Aorta (tissue), 5 donors: Measurements from ENCODE around the gene RFTN1. TPM values are rescaled to one million over a fixed set of nuclear protein-coding genes. Genes with fewer than 3 reads are reported as not detected.
A peak's percentile ranks its signal among the peaks of the same experiment; 100 is the strongest.

Experiments
- ATAC-seq: fragments of 200-7000 bp; cut with Tn5 transposase; one replicate; pipeline ENCODE4 v1.9.1; 2022; ENCODE audit warnings: moderate library complexity; ENCODE audit not compliant: low FRiP score
- DNase-seq, 2 donors: peaks; one replicate each; pipeline ENCODE4 v3.0.0-alpha.2; 2020
- H3K27ac ChIP-seq, 2 donors: one replicate each; pipeline ENCODE4 v1.5.1; 2013; ENCODE audit warnings: low read length in 2 of 2, mild to moderate bottlenecking in 2 of 2, moderate library complexity in 2 of 2, control low read depth in 1 of 2, inconsistent platforms in 1 of 2, low read depth in 1 of 2
- H3K27me3 ChIP-seq, 2 donors: one replicate each; pipeline ENCODE4 v1.6.1; 2013; ENCODE audit warnings: control low read depth in 1 of 2, low read length in 1 of 2, mild to moderate bottlenecking in 1 of 2, moderate library complexity in 1 of 2; ENCODE audit not compliant: insufficient read depth in 2 of 2, control insufficient read depth in 1 of 2
- H3K36me3 ChIP-seq, 2 donors: one replicate each; pipeline ENCODE4 v1.6.1; 2013; ENCODE audit warnings: control low read depth in 1 of 2, low read length in 1 of 2, mild to moderate bottlenecking in 1 of 2; ENCODE audit not compliant: insufficient read depth in 2 of 2, control insufficient read depth in 1 of 2
- H3K4me1 ChIP-seq, 2 donors: one replicate each; pipeline ENCODE4 v1.6.1; 2013; ENCODE audit warnings: low read length in 2 of 2, control low read depth in 1 of 2, mild to moderate bottlenecking in 1 of 2, moderate library complexity in 1 of 2; ENCODE audit not compliant: insufficient read depth in 2 of 2, control insufficient read depth in 1 of 2
- H3K4me3 ChIP-seq, 2 donors: one replicate each; pipeline ENCODE4 v1.5.1; 2013; ENCODE audit warnings: low read length in 2 of 2, control low read depth in 1 of 2, mild to moderate bottlenecking in 1 of 2
- H3K9me3 ChIP-seq: one replicate; pipeline ENCODE4 v1.6.1; 2013; ENCODE audit warnings: mild to moderate bottlenecking, low read length; ENCODE audit not compliant: control insufficient read depth
- WGBS, 2 donors: extraction: QIAGEN DNeasy Blood & Tissue Kit; methylation state at CpG; one replicate each; pipeline ENCODE4 v1.1.7; 2013; 5-methylcytosine and 5-hydroxymethylcytosine counted together
- intact Hi-C, 2 donors: fragments of 100-400 bp; cut with DNase I; formaldehyde crosslinking; loops; one replicate each; pipeline versions ENCODE4 v1.14.2 to v1.15.0; 2022
- polyA plus RNA-seq, 2 donors: library from polyadenylated mRNA; stranded (reverse); fragments of 200-250 nt; gene quantifications; one replicate each; pipeline ENCODE4 v1.2.3, GENCODE V29; 2013
- total RNA-seq, 2 donors: library from RNA; stranded (reverse); fragmentation: NEBNext Ultra II Directional; extraction: Animal tissue kit (Norgen Biotek cat#: 25700); gene quantifications; one replicate each; pipeline ENCODE4 v1.2.1, GENCODE V29; 2021
- donor health status: healthy with polysubstance abuse.
- donor health status: Bipolar disorder and iron deficiency.
- donor health status: DM: no; HTN: no; CAD: no.
- donor health status: DM: no; HTN: no; CAD: no.
- donor health status: DM: yes; HTN: yes; CAD: no.

Gene RFTN1
- total and polyA plus RNA-seq, 4 donors: 12.7 to 119 (median 59.4) TPM

DNA sequence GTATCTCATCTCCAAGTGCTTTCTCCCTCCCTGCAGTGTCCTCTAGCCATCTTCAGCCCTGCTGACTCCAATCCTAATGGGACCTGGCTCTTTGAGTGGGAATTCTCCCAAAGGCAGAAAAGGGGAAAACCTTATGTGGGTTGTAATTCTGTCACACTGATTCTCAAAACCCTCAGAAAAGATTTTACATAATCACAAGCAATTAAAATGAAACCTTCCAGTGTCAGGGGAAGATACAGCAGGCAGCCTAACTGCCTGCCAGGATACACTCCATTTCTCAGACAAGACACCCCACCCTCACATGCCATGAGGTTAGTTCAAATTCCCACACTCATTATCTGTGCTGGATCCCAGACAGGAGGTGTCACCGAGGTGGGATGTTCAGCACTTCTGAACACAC is 121.4 kb downstream of the RFTN1 start:
- H3K4me3 ChIP-seq: no peak overlapping the region
- no peaks in the 10 kb centered on the region for H3K4me1 ChIP-seq
- H3K27ac ChIP-seq: no peak overlapping the region
- intact Hi-C loops: no loop called here
- 66 to 74% methylated on average over 1 of the region's 1 CpG for WGBS, 2 donors
- H3K9me3 ChIP-seq: no peaks in the 10 kb centered on the region
- ATAC-seq (no peak), DNase-seq (no peak)
- no peaks in the 10 kb centered on the region for H3K27me3 ChIP-seq
- no peaks in the 10 kb centered on the region for H3K36me3 ChIP-seq

DNA sequence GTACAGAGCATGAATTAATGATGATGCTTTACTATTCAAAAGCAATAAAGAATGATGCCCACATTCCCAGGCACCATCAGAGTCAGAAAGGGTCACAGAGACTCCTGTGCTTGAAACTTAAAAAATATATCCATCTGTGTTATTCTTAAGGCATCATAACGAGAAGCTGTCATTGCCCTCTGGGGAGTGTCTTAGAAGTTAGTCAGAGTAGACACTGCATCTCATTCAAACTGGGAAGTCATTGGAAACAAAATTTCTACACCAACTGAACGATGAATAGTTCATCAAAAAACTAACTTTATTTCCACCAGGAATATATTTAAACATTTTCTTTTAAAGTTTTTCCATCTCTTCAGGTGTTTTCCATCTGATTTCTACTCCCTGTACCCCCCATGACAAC is 122.9 kb downstream of the RFTN1 start:
- no peak for ATAC-seq
- Histone ChIP-seq H3K4me3 (no peak overlapping the region), H3K36me3 (no peaks in the 10 kb centered on the region), H3K27me3 (no peaks in the 10 kb centered on the region), H3K4me1 (no peaks in the 10 kb centered on the region), H3K27ac (no peak overlapping the region), H3K9me3 (no peaks in the 10 kb centered on the region)
- DNase-seq: no peak
- WGBS, 2 donors: 73 to 75% methylated on average over 2 of the region's 2 CpGs
- intact Hi-C loops: no loop called here

DNA sequence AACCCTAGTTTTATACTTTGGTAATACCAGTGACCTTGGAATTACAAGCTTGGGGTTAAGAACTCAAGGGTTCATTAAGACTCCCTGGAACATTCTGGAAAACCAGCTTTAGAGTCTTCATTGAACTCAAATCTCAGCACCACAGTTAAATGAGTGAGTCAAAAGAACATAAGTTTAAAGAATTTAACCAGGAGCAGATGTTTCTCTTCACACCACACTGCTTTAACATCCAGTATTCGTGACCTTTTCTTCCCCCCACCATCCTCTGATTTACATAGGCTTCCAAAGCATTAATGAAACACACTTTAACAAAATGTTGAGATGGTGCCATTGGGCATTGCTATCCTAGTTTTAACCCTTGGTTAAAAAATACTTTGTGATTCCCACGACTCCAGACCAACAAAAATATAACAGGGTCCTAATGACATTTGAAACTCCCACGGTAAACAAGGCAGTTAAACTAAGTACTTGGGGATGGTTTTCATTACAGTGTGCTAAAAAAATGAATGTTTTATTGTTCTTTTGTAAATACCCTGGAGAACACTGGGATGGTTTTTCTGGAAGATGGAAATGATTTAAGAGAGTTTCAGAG is 124.6 kb downstream of the RFTN1 start:
- Histone ChIP-seq H3K27me3 (no peaks in the 10 kb centered on the region), H3K9me3 (no peaks in the 10 kb centered on the region), H3K4me1 (no peaks in the 10 kb centered on the region), H3K36me3 (no peaks in the 10 kb centered on the region), H3K4me3 (no peak overlapping the region), H3K27ac (no peak overlapping the region)
- intact Hi-C loops: no loop called here
- ATAC-seq (peak; percentile 66), DNase-seq (no peak)
- 62 to 72% methylated on average over 3 of the region's 3 CpGs for WGBS, 2 donors

DNA sequence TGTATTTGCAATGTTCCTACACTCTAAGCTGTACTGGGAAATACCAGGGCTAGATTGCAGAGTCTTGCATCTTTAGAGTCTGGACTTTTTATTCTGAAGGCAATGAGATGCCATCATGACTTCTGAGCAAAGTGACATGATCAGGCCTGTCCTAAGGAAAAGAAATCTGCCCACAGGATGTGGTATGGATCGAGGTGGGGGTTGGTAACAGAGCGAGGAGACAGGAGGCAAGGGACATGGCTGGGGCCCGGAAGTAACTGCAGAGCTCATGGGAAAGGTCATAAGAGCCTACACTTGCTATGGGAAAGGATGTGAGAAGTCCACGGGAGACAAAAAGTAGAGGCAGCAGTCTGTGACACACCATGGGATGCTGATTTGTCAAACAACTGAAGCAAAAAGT is 126.9 kb downstream of the RFTN1 start:
- no peaks in the 10 kb centered on the region for H3K27me3 ChIP-seq
- ATAC-seq (no peak), DNase-seq (no peak)
- 75 to 86% methylated on average over 4 of the region's 4 CpGs for WGBS, 2 donors
- no peaks in the 10 kb centered on the region for H3K36me3 ChIP-seq
- H3K4me3 ChIP-seq: no peak overlapping the region
- H3K27ac ChIP-seq: no peak overlapping the region
- no peaks in the 10 kb centered on the region for H3K4me1 ChIP-seq
- no peaks in the 10 kb centered on the region for H3K9me3 ChIP-seq
- intact Hi-C loops: no loop called here

DNA sequence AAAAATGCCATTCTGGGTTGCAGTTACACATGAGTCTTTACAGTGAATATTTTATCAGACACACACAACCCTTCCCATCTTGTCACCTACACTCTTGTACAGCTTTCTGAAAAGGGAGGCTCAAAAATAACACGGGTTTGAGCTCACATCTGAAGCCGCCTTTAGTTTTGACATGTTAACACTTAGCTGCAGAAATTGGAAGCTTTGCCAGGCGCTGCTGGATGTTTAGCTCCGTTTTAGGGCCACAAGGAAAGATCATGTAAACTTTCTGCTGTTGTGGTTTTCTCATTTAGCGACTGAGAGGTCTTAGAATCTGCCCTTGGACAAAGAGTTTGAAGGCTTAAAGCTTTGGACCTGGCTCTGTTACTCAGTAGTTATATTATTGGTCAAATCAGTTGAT is 128.3 kb downstream of the RFTN1 start:
- H3K36me3 ChIP-seq: no peaks in the 10 kb centered on the region
- ATAC-seq (no peak), DNase-seq (no peak)
- intact Hi-C loops: no loop called here
- H3K27me3 ChIP-seq: no peaks in the 10 kb centered on the region
- no peak overlapping the region for H3K4me3 ChIP-seq
- H3K4me1 ChIP-seq: no peaks in the 10 kb centered on the region
- no peaks in the 10 kb centered on the region for H3K9me3 ChIP-seq
- WGBS, 2 donors: 77 to 79% methylated on average over 5 of the region's 5 CpGs
- no peak overlapping the region for H3K27ac ChIP-seq

DNA sequence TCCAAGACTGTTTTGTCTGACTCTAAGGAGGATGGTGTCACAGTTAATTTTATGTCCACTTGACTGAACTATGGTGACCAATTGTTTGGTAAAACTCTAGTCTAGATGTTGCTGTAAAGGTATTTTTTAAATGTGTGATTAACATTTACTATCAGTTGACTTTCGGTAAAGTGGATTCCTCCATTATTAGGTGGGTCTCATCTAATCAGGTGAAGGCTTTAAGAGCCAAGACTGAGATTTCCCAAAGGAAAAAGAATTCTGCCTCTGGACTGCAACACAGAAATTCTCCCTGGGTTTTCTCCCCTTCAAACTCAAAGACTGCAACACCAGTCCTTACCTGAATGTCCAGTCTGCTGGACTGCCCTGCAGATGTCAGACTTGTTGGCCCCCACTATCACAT is 129.6 kb downstream of the RFTN1 start:
- no peaks in the 10 kb centered on the region for H3K9me3 ChIP-seq
- H3K36me3 ChIP-seq: no peaks in the 10 kb centered on the region
- no peak overlapping the region for H3K4me3 ChIP-seq
- ATAC-seq: no peak
- no peak overlapping the region for H3K27ac ChIP-seq
- H3K27me3 ChIP-seq: no peaks in the 10 kb centered on the region
- intact Hi-C loops: no loop called here
- no peak for DNase-seq
- no peaks in the 10 kb centered on the region for H3K4me1 ChIP-seq
- WGBS, 2 donors: 97 to 100% methylated on average over 1 of the region's 1 CpG

DNA sequence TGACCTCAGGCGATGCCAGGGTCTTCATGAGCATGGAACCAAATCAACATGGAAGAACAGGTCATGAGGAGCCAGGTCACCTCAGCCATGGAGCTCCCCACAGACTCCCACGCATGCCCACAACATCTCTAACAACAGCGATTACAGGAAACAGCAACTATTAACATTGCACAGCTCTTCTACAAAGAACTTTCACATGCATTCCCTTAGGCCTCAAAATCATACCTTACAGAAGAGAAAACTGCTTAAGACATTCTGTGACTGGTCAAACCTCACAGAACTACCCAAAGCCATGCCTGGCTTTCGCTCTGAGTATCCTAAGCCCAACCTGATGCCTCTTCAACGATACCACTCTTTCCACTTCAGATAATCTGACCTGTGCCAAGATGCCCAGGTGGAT is 130.7 kb downstream of the RFTN1 start:
- no peak for ATAC-seq
- H3K27ac ChIP-seq: no peak overlapping the region
- H3K36me3 ChIP-seq: no peaks in the 10 kb centered on the region
- DNase-seq: no peak
- H3K9me3 ChIP-seq: no peaks in the 10 kb centered on the region
- no peaks in the 10 kb centered on the region for H3K4me1 ChIP-seq
- intact Hi-C loops: no loop called here
- H3K4me3 ChIP-seq: no peak overlapping the region
- WGBS, 2 donors: 95 to 98% methylated on average over 5 of the region's 5 CpGs
- no peaks in the 10 kb centered on the region for H3K27me3 ChIP-seq

DNA sequence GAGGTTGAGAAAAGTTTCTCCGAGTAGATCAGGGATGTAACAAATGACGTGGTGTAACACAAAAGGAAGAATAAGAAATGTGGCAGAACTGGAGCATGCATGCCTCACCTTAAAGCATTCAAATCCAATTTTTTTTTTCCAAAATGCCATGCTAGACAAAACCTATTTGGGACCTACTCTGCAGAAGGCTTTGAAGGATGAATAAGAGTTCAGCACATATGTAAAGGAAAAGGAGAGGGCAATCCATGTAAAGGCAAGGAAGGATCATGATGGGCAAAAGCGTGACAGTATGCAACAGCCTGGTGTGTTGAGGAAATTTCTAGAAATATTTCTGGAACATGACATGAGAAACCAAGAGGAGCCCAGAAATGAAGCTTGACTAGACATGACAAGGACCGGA is 132.1 kb downstream of the RFTN1 start:
- WGBS, 2 donors: 85 to 91% methylated on average over 4 of the region's 4 CpGs
- H3K4me1 ChIP-seq: no peaks in the 10 kb centered on the region

DNA sequence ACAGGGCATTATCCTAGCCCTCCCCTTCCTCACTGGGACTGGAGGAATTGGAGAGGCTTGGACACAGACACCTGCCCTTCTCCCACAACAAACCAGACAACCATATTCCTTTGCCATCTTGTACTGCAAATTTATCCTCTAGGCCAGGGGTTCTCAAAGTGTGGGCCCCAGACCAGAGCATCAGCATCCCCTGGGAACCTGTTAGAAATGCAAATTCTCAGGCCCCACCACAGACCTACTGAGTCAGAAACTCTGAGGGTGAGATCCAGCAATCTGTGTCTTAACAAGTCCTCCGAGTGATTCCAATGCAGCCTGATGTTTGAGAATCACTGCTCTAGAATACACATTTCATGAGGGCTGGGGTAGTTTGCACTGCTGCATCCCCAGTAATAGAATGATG is 133.1 kb downstream of the RFTN1 start:
- Histone ChIP-seq H3K4me3 (no peak overlapping the region), H3K9me3 (no peaks in the 10 kb centered on the region), H3K27ac (no peak overlapping the region), H3K4me1 (no peaks in the 10 kb centered on the region), H3K27me3 (no peaks in the 10 kb centered on the region), H3K36me3 (no peaks in the 10 kb centered on the region)
- ATAC-seq (no peak), DNase-seq (no peak)
- intact Hi-C loops: no loop called here
- WGBS, 2 donors: 93 to 96% methylated on average over 1 of the region's 1 CpG

More for the DNA sequence above, 132.1 kb downstream of the RFTN1 start:
- DNase-seq (no peak), ATAC-seq (no peak)
- intact Hi-C loops: no loop called here
- Histone ChIP-seq H3K4me3 (no peak overlapping the region), H3K36me3 (no peaks in the 10 kb centered on the region), H3K27me3 (no peaks in the 10 kb centered on the region), H3K27ac (no peak overlapping the region), H3K9me3 (no peaks in the 10 kb centered on the region)
